Rectal smooth muscle tissue (tissue), 1 donor: ENCODE results near the gene ZNF440.
"Not testable (repeated sequence)": the region's sequence is repeated elsewhere in the genome, so short reads cannot be mapped to it uniquely, and the experiment has no call there.

Experiments used
- H3K27ac ChIP-seq: one replicate; pipeline ENCODE4 v1.7.0; 2013; ENCODE audit warnings: low read depth, low read length, inconsistent platforms
- H3K27me3 ChIP-seq: one replicate; pipeline ENCODE4 v1.7.0; 2013; ENCODE audit warnings: low read length; ENCODE audit not compliant: control insufficient read depth, insufficient read depth
- H3K36me3 ChIP-seq: one replicate; pipeline ENCODE4 v1.7.0; 2013; ENCODE audit warnings: low read length; ENCODE audit not compliant: control insufficient read depth, insufficient read depth
- H3K4me1 ChIP-seq: one replicate; pipeline ENCODE4 v1.7.0; 2013; ENCODE audit warnings: low read length; ENCODE audit not compliant: control insufficient read depth, insufficient read depth
- H3K4me3 ChIP-seq: one replicate; pipeline ENCODE4 v1.7.0; 2013; ENCODE audit warnings: low read length
- H3K9ac ChIP-seq: one replicate; pipeline ENCODE4 v1.7.0; 2013; ENCODE audit warnings: low read length

Gene ZNF440

GRCh38 chr19:11814029-11814699, at the start of gene ZNF440:
ZNF440 (plus strand) TSS chr19:11814273; CDS start chr19:11814448, 175 bp downstream.
- Histone ChIP-seq H3K9ac (peak within 1 kb of the TSS; percentile 80), H3K4me1 (no peaks in the 10 kb centered on the region), H3K36me3 (no peaks in the 10 kb centered on the region), H3K4me3 (peak within 1 kb of the TSS; percentile 87), H3K27ac (peak within 1 kb of the TSS; percentile 83), H3K27me3 (no peaks in the 10 kb centered on the region)

- H3K27me3 ChIP-seq: no peaks in the 10 kb centered on the region
- H3K36me3 ChIP-seq: peaks cover 3% of the 10 kb centered on the region
- H3K9ac ChIP-seq: peak within 1 kb of the TSS; percentile 58
- H3K27ac ChIP-seq: peak within 1 kb of the TSS; percentile 83
- peaks cover 11% of the 10 kb centered on the region for H3K4me1 ChIP-seq
- H3K4me3 ChIP-seq: peak within 1 kb of the TSS; percentile 66
Measured at GRCh38 chr19:11766597-11767591, 47.2 kb upstream of the ZNF440 start, which contains the start of gene ZNF441. ZNF441 (plus strand) TSS chr19:11767000; CDS start chr19:11767194, 194 bp downstream.

- Histone ChIP-seq H3K27me3 (no peaks in the 10 kb centered on the region), H3K4me1 (peaks cover 11% of the 10 kb centered on the region), H3K9ac (peak overlapping the region; percentile 58), H3K4me3 (peak overlapping the region; percentile 66), H3K36me3 (peaks cover 3% of the 10 kb centered on the region), H3K27ac (peak overlapping the region; percentile 83)
Measured at GRCh38 chr19:11767633-11768133, 46.4 kb upstream of the ZNF440 start.

- no peaks in the 10 kb centered on the region for H3K27me3 ChIP-seq
Measured at GRCh38 chr19:11769995-11770394, 44.1 kb upstream of the ZNF440 start.

GRCh38 chr19:11771520-11771919, 42.6 kb upstream of the ZNF440 start:
- not testable (repeated sequence) for H3K4me3 ChIP-seq, H3K27me3 ChIP-seq, H3K9ac ChIP-seq, H3K36me3 ChIP-seq, H3K27ac ChIP-seq, H3K4me1 ChIP-seq

More at GRCh38 chr19:11769995-11770394, 44.1 kb upstream of the ZNF440 start:
- no peak overlapping the region for H3K4me3 ChIP-seq
- H3K36me3 ChIP-seq: peaks cover 3% of the 10 kb centered on the region
- no peak overlapping the region for H3K27ac ChIP-seq
- no peak overlapping the region for H3K9ac ChIP-seq
- peaks cover 11% of the 10 kb centered on the region for H3K4me1 ChIP-seq

- not testable (repeated sequence) for H3K4me1 ChIP-seq, H3K27ac ChIP-seq, H3K27me3 ChIP-seq, H3K9ac ChIP-seq, H3K4me3 ChIP-seq
- peaks cover 26% of the 10 kb centered on the region for H3K36me3 ChIP-seq
Measured at GRCh38 chr19:11776669-11777068, 37.4 kb upstream of the ZNF440 start.

GRCh38 chr19:11780431-11781020, 33.5 kb upstream of the ZNF440 start:
- Histone ChIP-seq H3K27me3 (no peaks in the 10 kb centered on the region), H3K27ac (no peak overlapping the region), H3K4me3 (no peak overlapping the region), H3K9ac (no peak overlapping the region), H3K4me1 (no peaks in the 10 kb centered on the region), H3K36me3 (peaks cover 30% of the 10 kb centered on the region)

- no peak overlapping the region for H3K4me3 ChIP-seq
- H3K4me1 ChIP-seq: no peaks in the 10 kb centered on the region
- H3K9ac ChIP-seq: no peak overlapping the region
- H3K36me3 ChIP-seq: peaks cover 30% of the 10 kb centered on the region
- H3K27ac ChIP-seq: no peak overlapping the region
- H3K27me3 ChIP-seq: no peaks in the 10 kb centered on the region
Measured at GRCh38 chr19:11781295-11782057, 32.6 kb upstream of the ZNF440 start.

GRCh38 chr19:11783767-11784166, 30.3 kb upstream of the ZNF440 start:
- Histone ChIP-seq H3K36me3 (peaks cover 26% of the 10 kb centered on the region), H3K27ac (no peak overlapping the region), H3K4me3 (no peak overlapping the region)

GRCh38 chr19:11784356-11784755, 29.7 kb upstream of the ZNF440 start:
- Histone ChIP-seq H3K27ac (no peak overlapping the region), H3K4me3 (no peak overlapping the region), H3K36me3 (peaks cover 23% of the 10 kb centered on the region), H3K9ac (no peak overlapping the region), H3K4me1 (no peaks in the 10 kb centered on the region), H3K27me3 (no peaks in the 10 kb centered on the region)

More at GRCh38 chr19:11783767-11784166, 30.3 kb upstream of the ZNF440 start:
- H3K27me3 ChIP-seq: no peaks in the 10 kb centered on the region
- no peak overlapping the region for H3K9ac ChIP-seq
- H3K4me1 ChIP-seq: no peaks in the 10 kb centered on the region

- no peak overlapping the region for H3K27ac ChIP-seq
- no peaks in the 10 kb centered on the region for H3K27me3 ChIP-seq
- no peak overlapping the region for H3K4me3 ChIP-seq
- H3K36me3 ChIP-seq: peaks cover 1% of the 10 kb centered on the region
- H3K4me1 ChIP-seq: no peaks in the 10 kb centered on the region
- no peak overlapping the region for H3K9ac ChIP-seq
Measured at GRCh38 chr19:11787536-11787935, 26.5 kb upstream of the ZNF440 start.
